Measurements from ENCODE around the gene PIK3R6.
"Not testable (repeated sequence)": the region's sequence is repeated elsewhere in the genome, so short reads cannot be mapped to it uniquely, and the experiment has no call there.

The PIK3R6 gene

GRCh38 chr17:8823279-8823678 lies 44.2 kb downstream of the PIK3R6 start:
- no peak for DNase-seq

GRCh38 chr17:8822401-8823035 lies 45.0 kb downstream of the PIK3R6 start:
- no peak for DNase-seq

GRCh38 chr17:8821446-8822105 lies 45.9 kb downstream of the PIK3R6 start:
- DNase-seq, result no peak

GRCh38 chr17:8820311-8821010 lies 47.0 kb downstream of the PIK3R6 start:
- no peak for DNase-seq

GRCh38 chr17:8818654-8819330 lies 48.7 kb downstream of the PIK3R6 start:
- DNase-seq, result no peak

GRCh38 chr17:8818047-8818446 lies 49.4 kb downstream of the PIK3R6 start:
- DNase-seq, result no peak

GRCh38 chr17:8806926-8807550 lies 60.4 kb downstream of the PIK3R6 start:
- peak; percentile 4 for DNase-seq

GRCh38 chr17:8806253-8806925 lies 61.1 kb downstream of the PIK3R6 start:
- DNase-seq, result no peak

- not testable (repeated sequence) for DNase-seq
These were observed 62.1 kb downstream of the PIK3R6 start for GRCh38 chr17:8805396-8805795.

GRCh38 chr17:8803531-8804420 lies 63.7 kb downstream of the PIK3R6 start:
- no peak for DNase-seq

- DNase-seq, result no peak
These were observed 66.2 kb downstream of the PIK3R6 start for GRCh38 chr17:8801135-8801840.

- DNase-seq, result no peak
These were observed 66.8 kb downstream of the PIK3R6 start for GRCh38 chr17:8800656-8801055.

- no peak for DNase-seq
These were observed 67.8 kb downstream of the PIK3R6 start for GRCh38 chr17:8799570-8800212.

GRCh38 chr17:8798846-8799569 lies 68.5 kb downstream of the PIK3R6 start, which contains the start of gene MFSD6L:
MFSD6L (minus strand) TSS chr17:8799365; CDS start chr17:8799120, 245 bp downstream.
- DNase-seq, result no peak

- DNase-seq, result no peak
These were observed 69.2 kb downstream of the PIK3R6 start for GRCh38 chr17:8798176-8798845.

- no peak for DNase-seq
These were observed 69.8 kb downstream of the PIK3R6 start for GRCh38 chr17:8797621-8798175.

GRCh38 chr17:8794636-8795035 lies 72.8 kb downstream of the PIK3R6 start:
- DNase-seq, result peak; percentile 6

GRCh38 chr17:8793649-8794048 lies 73.8 kb downstream of the PIK3R6 start:
- DNase-seq, result no peak
